GM19351 (cell line): ENCODE results near the gene VTCN1.
"Not testable (repeated sequence)": the region's sequence is repeated elsewhere in the genome, so short reads cannot be mapped to it uniquely, and the experiment has no call there.

ENCODE experiments used
- ATAC-seq: cut with Tn5 transposase; IDR thresholded peaks from one replicate; pipeline ENCODE4 v1.9.1; 2021; ENCODE audit warnings: mild to moderate bottlenecking, moderate library complexity; ENCODE audit not compliant: unreplicated experiment

VTCN1 gene

GRCh38 chr1:117169871-117170596 is 40.7 kb downstream of the VTCN1 start:
- ATAC-seq, result no peak

- no peak for ATAC-seq
Observed at GRCh38 chr1:117167402-117167801, 43.3 kb downstream of the VTCN1 start.

GRCh38 chr1:117166076-117166475 is 44.7 kb downstream of the VTCN1 start:
- ATAC-seq, result no peak

GRCh38 chr1:117164209-117164608 is 46.5 kb downstream of the VTCN1 start:
- ATAC-seq, result no peak

GRCh38 chr1:117162816-117163215 is 47.9 kb downstream of the VTCN1 start:
- ATAC-seq, result no peak

GRCh38 chr1:117161887-117162286 is 48.8 kb downstream of the VTCN1 start:
- no peak for ATAC-seq

- ATAC-seq, result not testable (repeated sequence)
Observed at GRCh38 chr1:117151305-117151704, 59.4 kb downstream of the VTCN1 start.

- no peak for ATAC-seq
Observed at GRCh38 chr1:117150316-117150715, 60.4 kb downstream of the VTCN1 start.

GRCh38 chr1:117147856-117148588 is 62.7 kb downstream of the VTCN1 start:
- ATAC-seq, result no peak

GRCh38 chr1:117147341-117147831 is 63.3 kb downstream of the VTCN1 start:
- ATAC-seq, result no peak

GRCh38 chr1:117146575-117147340 is 64.0 kb downstream of the VTCN1 start:
- ATAC-seq, result no peak

GRCh38 chr1:117146072-117146471 is 64.7 kb downstream of the VTCN1 start:
- no peak for ATAC-seq

GRCh38 chr1:117143871-117144270 is 66.9 kb downstream of the VTCN1 start:
- no peak for ATAC-seq

GRCh38 chr1:117143172-117143571 is 67.6 kb downstream of the VTCN1 start:
- no peak for ATAC-seq

GRCh38 chr1:117142200-117142599 is 68.5 kb downstream of the VTCN1 start:
- ATAC-seq, result no peak

- ATAC-seq, result no peak
Observed at GRCh38 chr1:117138561-117138960, 72.2 kb downstream of the VTCN1 start.

GRCh38 chr1:117138106-117138505 is 72.6 kb downstream of the VTCN1 start:
- no peak for ATAC-seq

GRCh38 chr1:117137281-117137855 is 73.4 kb downstream of the VTCN1 start:
- ATAC-seq, result no peak

- ATAC-seq, result no peak
Observed at GRCh38 chr1:117136749-117137148, 74.0 kb downstream of the VTCN1 start.

GRCh38 chr1:117135329-117135728 is 75.4 kb downstream of the VTCN1 start:
- ATAC-seq, result no peak

GRCh38 chr1:117130526-117130925 is 80.2 kb downstream of the VTCN1 start:
- ATAC-seq, result no peak
